ENCODE results near the gene VANGL2. TPM values are rescaled to one million over a fixed set of nuclear protein-coding genes. Genes with fewer than 3 reads are reported as not detected.

VANGL2 gene
- total and polyA plus RNA-seq, 9 donors = 5.6 to 18.4 (median 9.7) TPM

GRCh38 chr1:160459687-160460086 is 59.3 kb downstream of the VANGL2 start:
- no peak for DNase-seq
- no peak overlapping the region for H3K4me3 ChIP-seq
- no peak overlapping the region for H3K27ac ChIP-seq
- H3K27me3 ChIP-seq = no peaks in the 10 kb centered on the region
- H3K36me3 ChIP-seq = no peaks in the 10 kb centered on the region
- H3K4me1 ChIP-seq (ENCODE audit: insufficient read depth) = no peaks in the 10 kb centered on the region
- TF ChIP-seq POLR2A (IDR thresholded peaks at IDR 0.05) (no peak), EP300 (IDR thresholded peaks at IDR 0.05) (no peak)
- TF ChIP-seq, protein P1, sequence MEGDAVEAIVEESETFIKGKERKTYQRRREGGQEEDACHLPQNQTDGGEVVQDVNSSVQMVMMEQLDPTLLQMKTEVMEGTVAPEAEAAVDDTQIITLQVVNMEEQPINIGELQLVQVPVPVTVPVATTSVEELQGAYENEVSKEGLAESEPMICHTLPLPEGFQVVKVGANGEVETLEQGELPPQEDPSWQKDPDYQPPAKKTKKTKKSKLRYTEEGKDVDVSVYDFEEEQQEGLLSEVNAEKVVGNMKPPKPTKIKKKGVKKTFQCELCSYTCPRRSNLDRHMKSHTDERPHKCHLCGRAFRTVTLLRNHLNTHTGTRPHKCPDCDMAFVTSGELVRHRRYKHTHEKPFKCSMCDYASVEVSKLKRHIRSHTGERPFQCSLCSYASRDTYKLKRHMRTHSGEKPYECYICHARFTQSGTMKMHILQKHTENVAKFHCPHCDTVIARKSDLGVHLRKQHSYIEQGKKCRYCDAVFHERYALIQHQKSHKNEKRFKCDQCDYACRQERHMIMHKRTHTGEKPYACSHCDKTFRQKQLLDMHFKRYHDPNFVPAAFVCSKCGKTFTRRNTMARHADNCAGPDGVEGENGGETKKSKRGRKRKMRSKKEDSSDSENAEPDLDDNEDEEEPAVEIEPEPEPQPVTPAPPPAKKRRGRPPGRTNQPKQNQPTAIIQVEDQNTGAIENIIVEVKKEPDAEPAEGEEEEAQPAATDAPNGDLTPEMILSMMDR (IDR thresholded peaks at IDR 0.05) = no peak
- intact Hi-C loops (cut with DNase I) = no loop called here
- 72 to 83% (median 72%) methylated on average over 2 of the region's 2 CpGs for WGBS, 3 donors
- H3K9me3 ChIP-seq = no peaks in the 10 kb centered on the region

- 74 to 81% (median 76%) methylated on average over 5 of the region's 5 CpGs for WGBS, 3 donors
- intact Hi-C loops (cut with DNase I) = no loop called here
- TF ChIP-seq EP300 (IDR thresholded peaks at IDR 0.05) = no peak
- TF ChIP-seq, protein P1 (IDR thresholded peaks at IDR 0.05) = no peak
- TF ChIP-seq POLR2A (IDR thresholded peaks at IDR 0.05) = no peak
- Histone ChIP-seq H3K4me1 (ENCODE audit: insufficient read depth) (no peaks in the 10 kb centered on the region), H3K36me3 (no peaks in the 10 kb centered on the region), H3K4me3 (no peak overlapping the region), H3K27me3 (no peaks in the 10 kb centered on the region), H3K9me3 (no peaks in the 10 kb centered on the region), H3K27ac (no peak overlapping the region)
- DNase-seq = no peak
These were observed 59.9 kb downstream of the VANGL2 start for GRCh38 chr1:160460214-160460642.

DNA sequence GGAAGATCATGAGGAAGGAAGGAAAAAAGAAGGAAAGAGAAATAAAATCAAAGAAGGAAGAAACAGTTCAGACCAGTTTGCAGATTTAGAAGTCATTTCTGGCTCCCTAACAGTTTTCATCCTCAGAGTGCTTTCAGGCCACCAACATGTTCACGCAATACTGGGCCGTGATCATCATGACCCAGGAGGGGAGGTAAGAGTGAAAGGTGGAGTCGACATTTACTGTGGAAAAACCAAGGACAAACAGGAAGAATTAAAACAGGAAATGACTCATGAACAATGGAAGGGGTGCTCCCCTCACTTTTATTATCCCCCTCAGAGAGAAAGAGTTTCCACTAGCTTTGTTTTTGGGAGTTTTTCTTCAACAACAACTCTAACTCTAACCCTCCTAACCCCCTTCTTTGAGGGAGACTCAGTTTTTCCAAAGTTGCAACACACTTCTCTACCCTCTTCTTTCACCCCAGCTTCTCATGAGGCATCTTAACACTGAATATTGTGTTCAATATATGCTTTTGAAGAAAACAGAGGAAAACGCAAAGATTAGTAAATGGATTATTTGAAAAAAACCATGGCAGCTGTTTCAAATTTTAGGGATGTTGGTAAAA is 60.4 kb downstream of the VANGL2 start:
- intact Hi-C loops (cut with DNase I) = no loop called here
- TF ChIP-seq, protein P1 (IDR thresholded peaks at IDR 0.05) = no peak
- TF ChIP-seq EP300 (IDR thresholded peaks at IDR 0.05) (no peak), POLR2A (IDR thresholded peaks at IDR 0.05) (no peak)
- Histone ChIP-seq H3K4me3 (no peak overlapping the region), H3K9me3 (no peaks in the 10 kb centered on the region), H3K36me3 (no peaks in the 10 kb centered on the region), H3K4me1 (ENCODE audit: insufficient read depth) (no peaks in the 10 kb centered on the region), H3K27ac (no peak overlapping the region), H3K27me3 (no peaks in the 10 kb centered on the region)
- no peak for DNase-seq
- 36 to 53% (median 47%) methylated on average over 4 of the region's 4 CpGs for WGBS, 3 donors

DNA sequence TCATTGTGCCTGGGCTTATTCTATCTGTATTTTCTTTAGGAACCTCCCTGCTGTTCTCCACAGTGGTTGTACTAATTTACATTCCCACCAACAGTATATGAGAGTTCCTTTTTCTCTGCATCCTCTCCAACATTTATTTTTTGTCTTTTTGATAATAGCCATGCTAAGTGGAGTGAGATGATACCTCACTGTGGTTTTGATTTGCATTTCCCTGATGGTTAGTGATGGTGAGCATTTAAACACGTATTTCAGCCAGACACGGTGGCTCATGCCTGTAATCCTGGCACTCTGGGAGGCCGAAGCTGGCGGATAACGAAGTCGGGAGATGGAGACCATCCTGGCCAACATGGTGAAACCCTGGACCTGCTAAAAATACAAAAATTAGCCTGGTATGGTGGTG is 64.8 kb downstream of the VANGL2 start:
- H3K36me3 ChIP-seq = no peaks in the 10 kb centered on the region
- 93 to 96% (median 95%) methylated on average over 6 of the region's 6 CpGs for WGBS, 3 donors
- intact Hi-C loops (cut with DNase I) = no loop called here
- TF ChIP-seq, protein P1 (IDR thresholded peaks at IDR 0.05) = no peak
- no peak for TF ChIP-seq POLR2A (IDR thresholded peaks at IDR 0.05)
- TF ChIP-seq EP300 (IDR thresholded peaks at IDR 0.05) = no peak
- H3K4me1 ChIP-seq (ENCODE audit: insufficient read depth) = no peaks in the 10 kb centered on the region
- H3K9me3 ChIP-seq = no peaks in the 10 kb centered on the region
- no peak for DNase-seq
- H3K4me3 ChIP-seq = no peak overlapping the region
- H3K27me3 ChIP-seq = no peaks in the 10 kb centered on the region
- no peak overlapping the region for H3K27ac ChIP-seq

Data from ovary (tissue), 9 donors.